ENCODE data around the gene CLINT1.

CLINT1 gene

DNA sequence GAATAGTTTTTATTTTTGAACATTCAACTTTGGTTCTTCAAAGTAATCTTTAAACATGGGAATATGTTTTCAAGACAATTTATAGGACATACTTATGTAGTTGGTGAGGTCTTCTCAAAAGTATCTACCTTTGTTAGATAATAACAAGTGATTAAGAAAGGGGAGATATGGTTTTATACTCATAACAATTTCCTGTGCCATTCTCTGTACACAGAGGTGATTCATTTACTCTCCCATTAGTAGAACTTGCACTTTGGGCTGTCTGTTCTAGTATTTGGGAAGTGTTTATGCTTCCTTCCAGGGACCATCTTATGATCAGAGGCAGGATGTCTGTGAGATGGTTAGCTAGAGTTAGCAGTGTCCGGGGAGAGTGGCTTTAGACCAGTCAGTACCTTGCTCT is 100.2 kb downstream of the CLINT1 start:
- DNase-seq (ENCODE audit: low spot score) = no peak

DNA sequence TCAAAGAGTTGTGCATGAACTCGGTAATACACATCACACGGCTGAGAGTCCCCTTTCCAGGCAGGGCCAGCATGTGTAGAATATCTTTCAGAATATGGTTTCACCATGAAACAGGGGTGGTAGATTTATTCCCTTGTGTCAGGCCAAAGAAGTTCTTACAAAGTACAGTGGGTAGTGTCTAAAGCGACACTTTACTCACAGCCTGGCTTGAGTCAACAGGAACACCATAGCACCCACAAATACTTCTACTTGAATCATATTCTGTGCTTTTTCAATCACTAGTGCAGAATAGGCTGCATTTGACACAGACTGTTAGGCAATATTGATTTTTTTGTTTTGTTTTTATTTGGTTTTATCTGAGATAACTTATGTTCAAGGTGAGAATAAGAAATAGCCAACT is 102.8 kb downstream of the CLINT1 start:
- no peak for DNase-seq (ENCODE audit: low spot score)

DNA sequence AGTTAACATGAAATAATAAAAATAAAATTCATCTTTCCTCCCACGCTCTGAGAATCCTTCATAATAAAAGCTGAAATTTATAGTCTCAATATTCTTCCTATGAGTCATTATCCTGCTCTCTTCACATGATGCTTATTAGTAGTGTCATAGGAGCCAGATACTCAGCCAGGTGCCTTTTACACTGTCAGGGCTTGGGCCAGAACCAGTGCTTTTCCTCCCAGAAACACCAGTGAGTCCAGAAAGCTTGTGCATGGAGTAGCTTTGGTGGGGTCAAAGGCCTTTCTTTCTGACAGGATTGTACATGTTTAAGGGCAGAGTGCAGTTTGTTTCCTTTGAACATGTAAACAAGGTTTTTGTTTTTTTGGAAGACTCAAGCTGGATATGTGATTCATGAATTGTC is 108.6 kb downstream of the CLINT1 start:
- DNase-seq (ENCODE audit: low spot score) = no peak

DNA sequence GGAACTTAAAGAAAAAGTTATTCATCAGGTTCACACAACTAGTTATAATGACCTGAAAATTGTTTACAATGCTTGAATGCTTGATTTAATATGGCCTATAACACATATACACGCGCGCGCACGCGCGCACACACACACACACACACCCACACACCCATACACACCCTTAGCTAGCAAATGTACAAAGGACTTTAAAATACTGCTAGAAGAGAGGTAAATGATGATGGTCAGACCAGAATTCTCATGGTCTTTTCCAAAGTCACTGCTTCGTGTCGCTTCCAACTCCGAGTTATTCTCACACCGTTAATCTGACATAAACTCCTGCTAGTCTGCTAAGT is 109.5 kb downstream of the CLINT1 start:
- no peak for DNase-seq (ENCODE audit: low spot score)

DNA sequence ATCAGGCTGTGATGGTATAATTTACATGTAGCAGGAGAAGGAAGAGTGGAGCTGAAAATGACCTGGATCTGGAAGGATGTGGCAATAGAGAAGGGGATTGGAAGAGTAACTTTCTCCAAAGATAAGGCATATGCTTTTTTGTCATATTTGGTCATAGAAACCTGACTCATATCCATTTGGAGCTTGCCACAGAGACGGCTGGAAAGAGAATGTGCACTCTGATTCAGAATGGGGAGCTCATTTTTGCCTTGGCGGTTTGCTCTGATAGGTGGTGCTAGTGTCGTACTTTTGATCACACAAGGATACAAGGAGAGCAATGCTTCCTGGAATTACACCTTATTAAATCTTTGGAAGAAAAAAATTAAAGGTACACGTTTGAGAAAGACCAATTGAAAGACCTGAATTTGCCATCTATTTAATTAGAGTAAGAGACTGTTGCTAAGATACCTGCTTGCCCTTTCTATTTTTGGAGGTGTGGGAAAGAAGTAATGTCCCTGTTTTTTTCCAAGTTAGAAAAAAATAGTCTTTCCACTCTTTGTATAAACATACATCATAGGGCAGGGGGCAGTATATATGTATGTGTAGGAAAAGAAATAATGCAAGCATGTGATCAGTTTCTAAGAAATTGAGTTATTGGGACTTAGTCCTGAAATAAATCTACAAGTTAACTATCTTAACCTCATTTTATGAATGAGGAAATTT is 110.0 kb downstream of the CLINT1 start:
- DNase-seq (ENCODE audit: low spot score) = no peak

DNA sequence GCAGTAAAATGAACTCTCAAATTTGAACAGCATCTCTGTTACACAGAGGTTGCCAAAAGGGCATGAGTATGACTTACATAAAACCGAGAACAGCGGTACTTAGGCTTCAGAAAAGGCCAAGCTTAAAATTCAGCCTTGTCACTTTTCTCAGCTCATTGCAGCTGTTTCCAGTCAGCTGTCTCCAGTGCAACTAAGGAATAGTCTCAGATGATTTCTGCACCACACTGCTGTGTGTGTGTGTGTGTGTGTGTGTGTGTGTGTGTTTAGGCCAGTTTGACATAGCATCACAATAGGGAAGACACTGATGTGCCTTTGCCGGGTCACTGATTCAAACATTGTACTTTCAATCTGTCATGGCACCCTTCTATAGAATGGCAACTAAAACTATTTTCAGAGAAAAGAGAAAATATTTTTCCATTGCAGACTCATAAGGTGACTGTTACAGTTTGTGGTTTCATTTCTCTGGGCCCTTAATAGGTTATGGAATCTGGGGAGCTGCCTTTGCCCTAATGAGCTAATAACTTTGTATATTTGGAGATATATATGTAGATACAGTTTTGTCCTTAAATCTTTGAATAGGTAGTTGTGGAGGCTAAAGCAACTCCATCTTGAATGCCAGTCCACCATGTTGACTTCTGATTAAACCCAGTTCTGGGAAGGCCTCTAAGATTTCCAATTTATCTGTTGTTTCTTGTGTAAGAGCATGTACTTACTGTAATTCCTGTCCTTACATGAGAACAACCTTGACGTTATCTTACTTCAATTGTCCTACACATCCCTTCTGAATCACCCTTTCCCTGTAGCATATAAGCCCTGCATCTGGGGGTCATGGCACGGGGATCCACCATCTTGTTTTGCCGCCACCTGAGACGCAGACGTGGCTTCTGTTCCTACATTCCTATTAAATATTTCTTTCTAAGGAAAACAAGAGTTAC is 110.9 kb downstream of the CLINT1 start:
- no peak for DNase-seq (ENCODE audit: low spot score)

DNA sequence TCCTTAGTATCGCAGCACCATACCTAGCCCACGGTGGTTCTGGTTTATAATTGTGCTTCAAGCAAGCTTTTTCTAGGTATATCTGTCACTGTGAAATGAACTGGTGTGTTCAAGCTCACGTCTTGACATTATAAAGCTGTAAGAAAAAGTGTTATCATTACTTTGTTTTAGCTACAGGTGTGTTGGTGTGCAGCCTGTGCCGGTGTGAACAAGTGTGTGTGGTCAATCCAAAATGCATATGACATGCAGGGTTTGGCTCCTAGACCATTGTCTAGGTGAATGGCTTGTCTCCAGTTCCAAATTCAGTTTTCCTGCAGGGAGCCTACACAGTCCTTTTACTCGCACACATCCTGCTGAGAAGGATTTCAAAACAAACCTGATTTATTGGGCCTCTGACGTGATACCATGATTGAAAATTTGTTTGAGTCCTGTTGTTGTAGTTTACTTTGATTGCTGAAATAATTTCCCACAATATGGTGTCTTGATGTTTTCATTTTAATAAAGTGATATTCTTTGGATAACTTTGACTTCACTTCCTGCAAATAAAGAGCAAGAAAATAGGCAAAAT is 111.7 kb downstream of the CLINT1 start:
- no peak for DNase-seq (ENCODE audit: low spot score)

DNA sequence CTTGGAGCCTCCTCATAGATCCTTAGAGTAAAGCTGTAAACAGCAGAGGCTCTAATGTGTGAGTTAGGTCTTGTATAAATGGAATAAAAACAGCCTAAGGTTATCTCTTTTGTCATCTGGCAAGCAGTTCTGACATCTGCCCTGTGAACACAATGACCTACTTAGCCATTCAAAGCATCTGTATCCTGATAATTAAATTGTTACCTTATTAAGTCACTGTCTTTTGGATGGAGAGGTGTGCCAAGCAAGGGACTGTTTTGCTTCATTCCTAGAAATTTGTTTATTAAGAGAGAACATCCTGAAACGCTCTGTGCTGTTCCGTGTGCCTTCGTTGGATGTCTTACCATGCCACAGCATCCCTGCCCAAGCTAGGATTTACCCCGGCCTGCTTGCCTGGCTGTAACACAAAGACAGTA is 113.9 kb downstream of the CLINT1 start:
- DNase-seq (ENCODE audit: low spot score) = no peak

DNA sequence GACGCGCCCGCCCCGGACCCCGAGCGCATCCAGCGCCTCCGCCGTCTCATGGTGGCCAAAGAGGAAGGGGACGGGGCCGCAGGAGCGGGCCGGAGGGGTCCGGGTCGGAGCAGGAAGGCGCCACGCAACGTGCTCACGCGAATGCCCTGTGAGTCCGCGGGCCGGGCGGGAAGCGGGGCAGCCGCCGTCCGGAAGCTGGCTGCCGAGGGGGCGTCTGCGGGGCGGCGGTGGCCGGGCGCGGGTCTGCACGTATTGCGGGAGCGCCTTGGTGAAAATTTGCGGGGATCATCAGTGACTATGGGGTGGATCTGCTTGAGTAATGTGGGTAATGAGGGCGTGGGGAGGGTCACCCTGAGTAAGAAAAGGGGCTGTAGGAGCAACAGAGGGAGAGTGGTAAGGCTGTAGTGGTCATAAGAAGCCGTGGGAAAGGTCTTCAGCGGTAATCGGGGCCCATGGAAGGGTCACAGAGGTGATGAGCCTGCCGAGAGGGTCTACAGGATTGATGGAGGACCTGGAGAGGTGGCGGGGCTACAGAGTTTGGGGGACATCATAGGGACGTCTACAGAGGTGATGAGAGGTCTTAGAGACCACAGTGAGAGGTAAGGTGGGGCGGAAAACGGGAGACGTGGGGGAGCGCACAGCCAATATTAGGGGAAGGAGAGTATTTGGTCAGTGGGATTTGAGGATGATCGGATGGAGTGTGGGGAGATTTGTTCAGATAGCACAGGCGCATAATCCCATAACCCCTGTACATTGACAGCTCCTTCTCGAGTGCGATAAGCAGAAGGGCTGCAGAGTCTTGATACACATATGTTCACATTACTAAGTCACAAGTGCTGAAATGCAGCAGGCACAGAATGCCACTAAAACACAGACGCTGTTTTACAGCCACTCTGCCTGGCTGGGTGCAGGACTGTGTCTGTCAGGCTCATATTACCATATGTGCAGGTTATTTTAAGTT is 114.6 kb downstream of the CLINT1 start:
- DNase-seq (ENCODE audit: low spot score) = no peak

DNA sequence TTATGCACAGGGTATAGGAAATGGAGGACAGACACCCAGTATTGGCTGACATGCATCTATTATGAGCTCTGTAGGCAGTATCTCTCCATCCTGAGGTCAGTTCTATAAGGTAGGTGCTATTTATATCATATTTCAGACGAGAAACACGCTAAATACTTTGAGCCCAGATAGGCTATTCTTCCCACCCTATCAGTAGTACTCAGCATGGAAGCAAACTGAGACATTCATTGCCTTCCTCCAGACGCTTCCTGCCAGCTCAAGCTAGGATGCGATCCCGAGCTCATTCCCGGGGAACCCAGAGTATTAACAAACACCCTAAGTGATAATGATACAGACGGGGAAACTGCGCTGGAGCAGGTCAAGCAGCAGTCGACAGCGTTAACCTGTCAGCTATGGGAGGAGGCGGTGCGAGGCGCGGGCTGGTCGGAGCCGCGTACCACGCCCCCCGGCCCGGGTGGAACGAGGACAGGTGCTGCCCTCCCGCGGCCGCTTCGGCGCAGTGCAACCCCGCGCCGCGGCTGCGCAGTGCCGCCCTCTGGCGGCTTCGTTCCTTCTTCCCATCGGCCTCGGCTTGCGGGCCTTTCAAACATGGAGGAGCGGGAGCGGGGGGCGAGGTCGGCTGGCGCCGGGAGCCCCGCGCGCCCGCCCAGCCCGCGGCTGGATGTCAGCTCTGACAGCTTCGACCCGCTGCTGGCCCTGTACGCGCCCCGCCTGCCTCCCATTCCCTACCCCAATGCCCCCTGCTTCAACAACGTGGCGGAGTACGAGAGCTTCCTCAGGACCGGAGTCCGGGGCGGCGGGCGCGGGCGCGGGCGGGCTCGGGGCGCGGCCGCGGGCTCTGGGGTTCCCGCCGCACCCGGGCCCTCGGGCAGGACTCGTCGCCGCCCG is 115.5 kb downstream of the CLINT1 start, which contains the start of gene LSM11:
TSS of gene LSM11 (plus strand) at position 550 of the 888 bp plus-strand sequence. CDS start at position 589, 39 bp downstream.
- DNase-seq (ENCODE audit: low spot score) = peak; percentile 86

DNA sequence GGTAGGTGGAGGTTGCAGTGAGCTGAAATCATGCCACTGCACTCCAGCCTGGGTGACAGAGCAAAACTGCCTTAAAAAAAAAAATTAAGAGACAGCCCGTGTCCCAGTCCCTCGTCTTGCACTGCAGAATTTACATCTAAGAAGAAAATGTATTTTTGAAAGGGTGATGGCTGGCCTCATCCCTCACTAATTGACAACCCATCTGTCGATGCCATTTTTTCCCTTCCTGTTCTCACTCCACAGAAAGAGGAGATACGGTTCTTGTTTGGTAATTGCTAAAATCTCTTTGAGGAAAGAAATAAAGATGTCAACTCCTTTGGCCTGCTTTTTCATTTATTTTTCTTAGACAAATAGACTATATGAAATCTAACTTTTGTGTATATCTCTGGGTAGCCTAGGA is 117.8 kb downstream of the CLINT1 start:
- DNase-seq (ENCODE audit: low spot score) = no peak

DNA sequence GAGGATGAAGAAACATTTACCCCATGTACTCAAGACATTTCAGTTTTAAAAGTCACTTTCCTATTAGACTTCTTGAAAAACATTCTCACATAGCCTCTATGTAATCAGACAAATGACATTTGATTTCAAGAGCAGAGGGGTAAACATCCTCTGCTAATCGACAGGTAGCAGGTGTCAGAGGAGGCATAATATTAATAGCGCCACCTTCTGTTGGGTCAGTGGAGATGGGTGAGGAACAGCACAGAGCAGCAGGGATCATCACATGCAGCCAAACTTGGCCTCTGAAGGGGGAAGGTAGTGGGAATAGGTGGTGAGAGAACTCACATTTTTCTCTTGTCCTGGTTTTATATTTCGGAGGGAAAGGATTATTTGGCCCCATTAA is 118.7 kb downstream of the CLINT1 start:
- peak; percentile 42 for DNase-seq (ENCODE audit: low spot score)

DNA sequence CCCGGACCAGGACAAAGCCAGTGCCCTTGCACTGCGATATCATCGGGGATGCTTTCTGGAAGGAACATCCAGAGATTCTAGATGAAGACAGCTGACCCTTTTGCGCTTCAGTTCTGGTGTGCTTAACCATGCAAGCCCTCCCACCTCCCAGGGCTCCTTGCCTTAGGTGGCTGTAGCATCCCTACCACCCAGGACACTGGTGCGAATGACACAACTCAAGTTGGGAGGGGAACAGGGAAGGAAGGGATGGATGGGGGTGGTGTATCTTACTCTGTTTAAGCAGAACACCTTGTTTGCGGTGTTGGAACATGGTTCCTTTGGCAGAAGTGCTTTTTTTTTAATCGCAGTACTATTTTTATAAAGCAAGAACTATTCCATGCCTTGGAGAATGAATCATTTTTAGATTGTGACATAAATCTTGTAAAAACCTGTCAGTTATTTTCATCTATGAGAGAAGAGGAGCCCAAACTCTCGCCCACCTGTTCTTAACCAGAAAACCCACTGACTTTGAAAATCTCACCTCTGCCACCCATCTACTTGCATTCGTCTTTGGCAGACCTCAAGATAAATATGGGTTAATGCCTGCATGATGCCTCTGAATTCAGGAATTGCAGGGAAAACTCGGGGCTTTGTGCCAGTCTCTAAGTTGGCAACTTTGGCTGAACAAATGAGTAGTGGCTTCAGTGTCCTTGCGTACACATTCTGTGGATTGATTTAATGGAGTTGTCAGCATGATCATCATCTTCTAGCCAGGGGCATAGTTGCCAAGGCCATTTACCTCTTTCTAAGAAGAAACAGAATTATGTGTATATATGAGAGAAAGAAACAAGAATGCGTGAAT is 119.3 kb downstream of the CLINT1 start:
- no peak for DNase-seq (ENCODE audit: low spot score)

DNA sequence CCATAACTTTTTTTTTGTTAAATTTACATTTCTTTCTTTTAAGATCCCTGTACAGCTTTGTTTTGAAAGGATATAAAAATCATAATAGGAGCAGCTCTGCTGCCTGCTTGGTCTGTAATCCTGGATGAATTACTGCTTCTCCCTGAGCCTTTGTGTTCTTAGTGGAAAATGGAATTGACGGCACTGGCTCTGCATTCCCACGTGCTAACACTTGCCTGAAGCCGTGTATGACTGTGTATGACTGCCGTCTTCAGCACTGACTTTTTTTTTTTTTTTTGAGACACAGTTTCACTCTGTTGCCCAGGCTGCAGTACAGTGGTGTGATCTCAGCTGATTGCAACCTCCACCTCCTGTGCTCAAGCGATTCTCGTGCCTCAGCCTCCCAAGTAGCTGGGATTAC is 123.0 kb downstream of the CLINT1 start:
- no peak for DNase-seq (ENCODE audit: low spot score)

All from CD4-positive, alpha-beta T cell treated with Interleukin-6 at 100 ng/mL for 8 hours (primary cell).